D721Med (cell line): ENCODE measurements around the gene MAG.

ENCODE experiments used
- DNase-seq: peaks from one replicate; pipeline ENCODE4 v3.0.0; 2011; ENCODE audit warnings: low spot score; ENCODE audit not compliant: insufficient read length
- FAIRE-seq: peaks from 2 replicates; lab custom pipeline; 2011; peaks lifted over from hg19 to GRCh38; lab: Jason Lieb, UNC
- TF ChIP-seq, protein P1 (sequence below): IDR thresholded peaks from 2 replicates; pipeline ENCODE4 v1.5.1; 2012; ENCODE audit warnings: mild to moderate bottlenecking, control low read depth; ENCODE audit not compliant: insufficient read depth; ENCODE audit errors: missing control alignments

MAG gene

DNA sequence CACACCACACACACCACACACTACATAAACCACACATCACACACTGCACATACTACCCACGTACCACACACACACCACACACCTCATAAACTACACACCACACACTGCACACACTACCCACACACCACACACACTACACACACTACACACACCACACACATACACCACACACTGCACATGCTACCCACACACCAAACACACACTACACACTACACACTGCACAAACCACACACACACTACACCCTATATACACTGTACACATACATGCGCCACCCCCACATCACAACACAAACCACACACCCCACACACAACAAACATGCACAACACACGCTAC, 5.5 kb downstream of the MAG start:
- DNase-seq (no peak), FAIRE-seq (no peak)
- TF ChIP-seq, protein P1, sequence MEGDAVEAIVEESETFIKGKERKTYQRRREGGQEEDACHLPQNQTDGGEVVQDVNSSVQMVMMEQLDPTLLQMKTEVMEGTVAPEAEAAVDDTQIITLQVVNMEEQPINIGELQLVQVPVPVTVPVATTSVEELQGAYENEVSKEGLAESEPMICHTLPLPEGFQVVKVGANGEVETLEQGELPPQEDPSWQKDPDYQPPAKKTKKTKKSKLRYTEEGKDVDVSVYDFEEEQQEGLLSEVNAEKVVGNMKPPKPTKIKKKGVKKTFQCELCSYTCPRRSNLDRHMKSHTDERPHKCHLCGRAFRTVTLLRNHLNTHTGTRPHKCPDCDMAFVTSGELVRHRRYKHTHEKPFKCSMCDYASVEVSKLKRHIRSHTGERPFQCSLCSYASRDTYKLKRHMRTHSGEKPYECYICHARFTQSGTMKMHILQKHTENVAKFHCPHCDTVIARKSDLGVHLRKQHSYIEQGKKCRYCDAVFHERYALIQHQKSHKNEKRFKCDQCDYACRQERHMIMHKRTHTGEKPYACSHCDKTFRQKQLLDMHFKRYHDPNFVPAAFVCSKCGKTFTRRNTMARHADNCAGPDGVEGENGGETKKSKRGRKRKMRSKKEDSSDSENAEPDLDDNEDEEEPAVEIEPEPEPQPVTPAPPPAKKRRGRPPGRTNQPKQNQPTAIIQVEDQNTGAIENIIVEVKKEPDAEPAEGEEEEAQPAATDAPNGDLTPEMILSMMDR, result no peak

DNA sequence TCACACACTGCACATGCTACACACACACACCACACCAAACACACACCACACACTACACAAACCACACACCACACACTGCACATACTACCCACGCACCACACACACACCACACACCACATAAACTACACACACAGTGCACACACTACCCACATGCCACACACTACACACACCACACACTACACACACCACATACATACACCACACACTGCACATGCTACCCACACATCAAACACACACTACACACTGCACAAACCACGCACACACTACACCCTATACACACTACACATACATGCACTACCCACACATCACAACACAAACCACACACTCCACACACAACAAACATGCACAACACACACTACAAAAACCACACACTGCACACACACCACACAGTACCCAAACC, 6.0 kb downstream of the MAG start:
- FAIRE-seq, result no peak
- TF ChIP-seq, protein P1, result no peak
- no peak for DNase-seq

DNA sequence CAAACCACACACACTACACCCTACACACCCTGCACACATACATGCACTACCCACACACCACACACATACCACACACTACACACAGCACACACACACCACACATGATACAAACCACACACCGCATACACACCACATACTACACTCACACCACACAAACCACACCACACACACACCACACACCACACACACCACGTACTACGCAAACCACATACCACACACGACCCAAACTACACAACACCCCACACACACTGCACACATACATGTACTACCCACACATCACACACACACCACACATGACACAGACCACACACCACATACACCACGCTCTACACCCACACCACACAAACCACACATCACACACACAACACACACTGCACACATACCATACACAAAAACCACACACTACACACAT, 6.6 kb downstream of the MAG start:
- FAIRE-seq, result no peak
- no peak for DNase-seq
- TF ChIP-seq, protein P1, result no peak

DNA sequence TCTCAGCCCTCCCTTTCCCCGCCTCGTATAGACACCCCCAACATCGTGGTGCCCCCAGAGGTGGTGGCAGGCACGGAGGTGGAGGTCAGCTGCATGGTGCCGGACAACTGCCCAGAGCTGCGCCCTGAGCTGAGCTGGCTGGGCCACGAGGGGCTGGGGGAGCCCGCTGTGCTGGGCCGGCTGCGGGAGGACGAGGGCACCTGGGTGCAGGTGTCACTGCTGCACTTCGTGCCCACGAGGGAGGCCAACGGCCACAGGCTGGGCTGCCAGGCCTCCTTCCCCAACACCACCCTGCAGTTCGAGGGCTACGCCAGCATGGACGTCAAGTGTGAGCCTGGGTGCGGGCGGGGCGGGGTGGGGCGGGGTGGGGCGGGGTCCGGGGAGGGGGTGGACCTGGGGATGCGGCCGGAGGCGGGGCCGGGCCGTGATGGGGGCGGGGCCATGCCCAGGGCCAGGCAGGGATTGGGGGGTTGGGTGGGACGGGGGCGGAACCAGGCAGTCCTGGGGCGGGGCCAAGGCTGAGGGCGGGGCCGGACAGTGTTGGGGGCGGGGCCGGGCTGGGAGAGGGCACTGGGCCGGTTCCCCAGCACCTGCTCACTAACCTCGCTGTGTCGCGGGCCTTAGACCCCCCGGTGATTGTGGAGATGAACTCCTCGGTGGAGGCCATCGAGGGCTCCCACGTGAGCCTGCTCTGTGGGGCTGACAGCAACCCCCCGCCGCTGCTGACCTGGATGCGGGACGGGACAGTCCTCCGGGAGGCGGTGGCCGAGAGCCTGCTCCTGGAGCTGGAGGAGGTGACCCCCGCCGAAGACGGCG, 7.8 kb downstream of the MAG start:
- no peak for DNase-seq
- TF ChIP-seq, protein P1, result no peak

DNA sequence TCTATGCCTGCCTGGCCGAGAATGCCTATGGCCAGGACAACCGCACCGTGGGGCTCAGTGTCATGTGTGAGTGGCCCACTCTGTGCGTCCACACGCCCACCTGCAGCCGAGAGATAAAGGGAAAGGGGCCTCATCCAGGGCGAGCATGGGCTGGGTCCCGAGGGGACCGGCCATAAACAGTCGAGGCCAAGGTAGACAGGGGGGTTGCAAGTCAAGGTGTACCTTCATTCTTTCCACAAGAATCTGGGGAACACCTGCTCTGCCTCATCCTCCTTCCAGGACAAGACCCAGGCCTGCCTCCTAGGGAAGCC, 8.3 kb downstream of the MAG start:
- TF ChIP-seq, protein P1, result no peak
- DNase-seq (no peak), FAIRE-seq (no peak)

More for the DNA sequence above, 7.8 kb downstream of the MAG start:
- no peak for FAIRE-seq

DNA sequence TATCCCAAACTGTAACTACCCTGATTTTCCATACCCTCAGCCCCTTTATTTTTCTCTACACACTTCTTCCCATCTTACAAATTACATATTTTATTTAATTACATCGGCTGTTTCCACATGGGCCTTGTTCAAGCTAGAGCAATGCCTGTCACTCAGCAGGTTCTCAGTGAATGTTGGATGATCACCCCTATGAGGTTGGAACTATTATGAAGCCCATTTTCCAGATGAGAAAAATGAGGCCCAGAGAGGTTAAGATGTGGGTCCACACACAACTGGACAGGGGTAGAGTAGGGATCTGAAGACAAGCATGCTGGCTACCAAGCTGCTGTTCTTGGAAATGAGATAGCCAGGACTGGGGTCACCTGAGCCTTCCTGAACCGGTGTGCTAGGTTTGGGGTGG, 10.0 kb downstream of the MAG start:
- FAIRE-seq (no peak), DNase-seq (no peak)
- TF ChIP-seq, protein P1, result no peak

DNA sequence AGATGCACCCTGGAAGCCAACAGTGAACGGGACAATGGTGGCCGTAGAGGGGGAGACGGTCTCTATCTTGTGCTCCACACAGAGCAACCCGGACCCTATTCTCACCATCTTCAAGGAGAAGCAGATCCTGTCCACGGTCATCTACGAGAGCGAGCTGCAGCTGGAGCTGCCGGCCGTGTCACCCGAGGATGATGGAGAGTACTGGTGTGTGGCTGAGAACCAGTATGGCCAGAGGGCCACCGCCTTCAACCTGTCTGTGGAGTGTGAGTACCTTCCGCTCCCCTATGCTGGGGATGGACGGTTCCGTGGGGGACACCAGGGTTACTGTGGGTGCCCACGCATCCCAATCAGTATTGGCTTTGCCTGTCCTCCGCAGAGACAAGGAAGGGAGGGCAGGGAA, 10.5 kb downstream of the MAG start:
- TF ChIP-seq, protein P1, result no peak
- DNase-seq, result no peak
- FAIRE-seq, result no peak
